ENCODE data around the gene UGCG. TPM values are rescaled to one million over a fixed set of nuclear protein-coding genes. Genes with fewer than 3 reads are reported as not detected.

UGCG gene
- total RNA-seq, 1 experiment from 2014 or later: 23.1 TPM

DNA sequence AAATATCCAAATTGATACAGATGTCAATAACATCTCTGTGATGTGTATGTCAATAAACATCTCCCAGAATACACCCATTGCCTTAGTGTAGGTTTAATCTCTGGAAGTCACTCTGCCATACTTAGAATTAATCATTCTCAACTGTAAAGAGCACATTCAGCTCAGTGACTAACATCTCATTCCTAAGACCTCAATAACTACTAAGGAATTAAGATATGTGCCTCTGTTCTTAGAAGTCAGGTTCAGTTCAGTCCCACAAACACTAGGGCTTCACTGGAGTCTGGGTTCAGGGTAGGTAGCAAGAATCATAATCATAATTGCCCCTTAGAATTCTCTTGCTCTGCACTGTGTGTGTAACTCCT lies 31.7 kb downstream of the UGCG start:
- H3K4me3 ChIP-seq (ENCODE audit: low read depth, low read length, poor library complexity, severe bottlenecking): no peak overlapping the region
- no peak for DNase-seq (ENCODE audit: low spot score)
- H3K27ac ChIP-seq (ENCODE audit: low read depth, low read length, poor library complexity, severe bottlenecking): no peak overlapping the region
- H3K36me3 ChIP-seq (ENCODE audit: insufficient read depth, low read length, poor library complexity, severe bottlenecking): peaks cover 19% of the 10 kb centered on the region
- POLR2A ChIA-PET (ENCODE audit: low non-redundant PET): no interaction called here
- H3K27me3 ChIP-seq (replicated peaks; ENCODE audit: insufficient read depth, low read depth, low read length, poor library complexity): no peaks in the 10 kb centered on the region
- TF ChIP-seq, protein P1, sequence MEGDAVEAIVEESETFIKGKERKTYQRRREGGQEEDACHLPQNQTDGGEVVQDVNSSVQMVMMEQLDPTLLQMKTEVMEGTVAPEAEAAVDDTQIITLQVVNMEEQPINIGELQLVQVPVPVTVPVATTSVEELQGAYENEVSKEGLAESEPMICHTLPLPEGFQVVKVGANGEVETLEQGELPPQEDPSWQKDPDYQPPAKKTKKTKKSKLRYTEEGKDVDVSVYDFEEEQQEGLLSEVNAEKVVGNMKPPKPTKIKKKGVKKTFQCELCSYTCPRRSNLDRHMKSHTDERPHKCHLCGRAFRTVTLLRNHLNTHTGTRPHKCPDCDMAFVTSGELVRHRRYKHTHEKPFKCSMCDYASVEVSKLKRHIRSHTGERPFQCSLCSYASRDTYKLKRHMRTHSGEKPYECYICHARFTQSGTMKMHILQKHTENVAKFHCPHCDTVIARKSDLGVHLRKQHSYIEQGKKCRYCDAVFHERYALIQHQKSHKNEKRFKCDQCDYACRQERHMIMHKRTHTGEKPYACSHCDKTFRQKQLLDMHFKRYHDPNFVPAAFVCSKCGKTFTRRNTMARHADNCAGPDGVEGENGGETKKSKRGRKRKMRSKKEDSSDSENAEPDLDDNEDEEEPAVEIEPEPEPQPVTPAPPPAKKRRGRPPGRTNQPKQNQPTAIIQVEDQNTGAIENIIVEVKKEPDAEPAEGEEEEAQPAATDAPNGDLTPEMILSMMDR (conservative IDR thresholded peaks at IDR 0.05; ENCODE audit: low read depth, low read length): no peak
- no peak for TF ChIP-seq EZH2 (IDR thresholded peaks at IDR 0.05; ENCODE audit: borderline replicate concordance, low read depth, low read length, poor library complexity, severe bottlenecking)
- no peaks in the 10 kb centered on the region for H3K9me3 ChIP-seq (ENCODE audit: low read depth, low read length, poor library complexity, severe bottlenecking)
- CTCF ChIA-PET: no interaction called here
- intact Hi-C loops (cut with micrococcal nuclease; ENCODE audit: unreplicated experiment): no loop called here
- peaks cover 39% of the 10 kb centered on the region for H3K4me1 ChIP-seq (ENCODE audit: insufficient read depth, low read length, poor library complexity, severe bottlenecking)
- no TSS peak for BruUV-seq (replicated peaks)

DNA sequence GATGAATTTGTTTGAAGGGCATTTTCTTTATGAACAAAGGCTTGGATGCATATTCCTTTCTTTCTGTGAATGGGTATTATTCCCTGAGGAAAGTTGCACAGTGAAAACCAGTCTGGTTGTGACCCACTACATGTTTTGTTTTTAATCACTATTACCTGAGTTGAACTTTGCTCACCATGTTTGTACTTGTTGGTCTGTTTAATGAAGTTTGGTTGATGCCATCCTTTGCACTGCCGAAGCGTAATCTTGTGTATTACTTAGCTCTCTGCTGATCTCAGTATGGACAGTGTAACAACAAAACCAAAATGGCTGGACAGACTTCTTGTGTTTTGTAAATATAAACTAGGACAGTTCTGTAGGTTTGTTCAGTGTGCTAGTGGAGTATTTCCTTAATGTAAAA lies 38.1 kb downstream of the UGCG start:
- CTCF ChIA-PET: no interaction called here

DNA sequence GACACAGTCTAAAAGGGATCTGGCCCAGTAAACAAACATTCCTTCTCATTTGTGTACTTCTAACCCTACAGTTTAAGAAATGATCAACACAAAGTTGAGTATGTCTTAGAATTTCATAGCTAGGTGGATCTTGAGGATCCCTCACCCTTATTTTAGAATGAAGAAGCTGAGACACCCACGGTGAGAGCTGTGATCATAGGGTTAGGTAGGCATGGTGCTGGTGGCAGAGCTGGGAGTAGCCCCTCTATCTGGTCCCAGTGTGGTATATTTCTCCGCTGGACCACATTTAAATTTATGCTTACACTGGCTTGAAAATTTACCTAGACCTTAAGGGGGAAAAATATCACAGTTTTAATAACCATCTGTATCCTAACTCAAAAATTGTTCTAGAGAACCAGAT lies 39.8 kb downstream of the UGCG start:
- intact Hi-C loops (cut with micrococcal nuclease; ENCODE audit: unreplicated experiment): no loop called here
- no TSS peak for BruUV-seq (replicated peaks)
- CTCF ChIA-PET: no interaction called here

More for the DNA sequence above, 38.1 kb downstream of the UGCG start:
- Histone ChIP-seq H3K4me3 (ENCODE audit: low read depth, low read length, poor library complexity, severe bottlenecking) (no peak overlapping the region), H3K27me3 (replicated peaks; ENCODE audit: insufficient read depth, low read depth, low read length, poor library complexity) (no peaks in the 10 kb centered on the region), H3K9me3 (ENCODE audit: low read depth, low read length, poor library complexity, severe bottlenecking) (no peaks in the 10 kb centered on the region), H3K36me3 (ENCODE audit: insufficient read depth, low read length, poor library complexity, severe bottlenecking) (peaks cover 13% of the 10 kb centered on the region), H3K4me1 (ENCODE audit: insufficient read depth, low read length, poor library complexity, severe bottlenecking) (peaks cover 18% of the 10 kb centered on the region), H3K27ac (ENCODE audit: low read depth, low read length, poor library complexity, severe bottlenecking) (no peak overlapping the region)
- DNase-seq (ENCODE audit: low spot score): no peak
- POLR2A ChIA-PET (ENCODE audit: low non-redundant PET): no interaction called here
- TF ChIP-seq EZH2 (IDR thresholded peaks at IDR 0.05; ENCODE audit: borderline replicate concordance, low read depth, low read length, poor library complexity, severe bottlenecking): no peak
- TF ChIP-seq, protein P1 (conservative IDR thresholded peaks at IDR 0.05; ENCODE audit: low read depth, low read length): no peak
- intact Hi-C loops (cut with micrococcal nuclease; ENCODE audit: unreplicated experiment): no loop called here
- BruUV-seq (replicated peaks): TSS peak; percentile 18

More for the DNA sequence above, 39.8 kb downstream of the UGCG start:
- POLR2A ChIA-PET (ENCODE audit: low non-redundant PET): no interaction called here
- TF ChIP-seq, protein P1 (conservative IDR thresholded peaks at IDR 0.05; ENCODE audit: low read depth, low read length): no peak
- TF ChIP-seq EZH2 (IDR thresholded peaks at IDR 0.05; ENCODE audit: borderline replicate concordance, low read depth, low read length, poor library complexity, severe bottlenecking): no peak
- Histone ChIP-seq H3K36me3 (ENCODE audit: insufficient read depth, low read length, poor library complexity, severe bottlenecking) (peaks cover 13% of the 10 kb centered on the region), H3K4me3 (ENCODE audit: low read depth, low read length, poor library complexity, severe bottlenecking) (no peak overlapping the region), H3K27me3 (replicated peaks; ENCODE audit: insufficient read depth, low read depth, low read length, poor library complexity) (no peaks in the 10 kb centered on the region), H3K4me1 (ENCODE audit: insufficient read depth, low read length, poor library complexity, severe bottlenecking) (peaks cover 18% of the 10 kb centered on the region), H3K9me3 (ENCODE audit: low read depth, low read length, poor library complexity, severe bottlenecking) (no peaks in the 10 kb centered on the region), H3K27ac (ENCODE audit: low read depth, low read length, poor library complexity, severe bottlenecking) (no peak overlapping the region)
- no peak for DNase-seq (ENCODE audit: low spot score)

Data from A673 (cell line).